ENCODE measurements around the gene C1QL3.

The C1QL3 gene

DNA sequence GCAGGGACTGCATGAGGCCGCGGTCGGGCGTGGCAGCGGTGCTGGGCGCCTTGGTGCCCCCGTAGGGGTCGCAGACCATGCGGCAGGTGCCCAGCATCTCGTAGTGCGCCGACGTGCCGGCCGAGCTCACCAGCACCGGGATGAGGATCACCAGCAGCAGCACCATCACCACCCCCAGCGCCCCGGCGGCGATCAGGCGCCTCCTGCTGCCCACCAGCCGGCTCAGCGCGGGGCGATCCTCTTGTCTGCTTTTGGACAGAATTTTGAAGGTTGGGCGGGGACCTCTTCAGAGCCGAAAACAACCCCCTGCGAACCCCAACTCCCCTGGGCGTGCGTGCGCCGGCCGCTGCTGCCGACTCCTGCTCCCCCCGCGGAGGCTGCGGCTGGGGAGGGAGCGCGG lies 779 bp downstream of the C1QL3 start:
- TF ChIP-seq, protein P1, sequence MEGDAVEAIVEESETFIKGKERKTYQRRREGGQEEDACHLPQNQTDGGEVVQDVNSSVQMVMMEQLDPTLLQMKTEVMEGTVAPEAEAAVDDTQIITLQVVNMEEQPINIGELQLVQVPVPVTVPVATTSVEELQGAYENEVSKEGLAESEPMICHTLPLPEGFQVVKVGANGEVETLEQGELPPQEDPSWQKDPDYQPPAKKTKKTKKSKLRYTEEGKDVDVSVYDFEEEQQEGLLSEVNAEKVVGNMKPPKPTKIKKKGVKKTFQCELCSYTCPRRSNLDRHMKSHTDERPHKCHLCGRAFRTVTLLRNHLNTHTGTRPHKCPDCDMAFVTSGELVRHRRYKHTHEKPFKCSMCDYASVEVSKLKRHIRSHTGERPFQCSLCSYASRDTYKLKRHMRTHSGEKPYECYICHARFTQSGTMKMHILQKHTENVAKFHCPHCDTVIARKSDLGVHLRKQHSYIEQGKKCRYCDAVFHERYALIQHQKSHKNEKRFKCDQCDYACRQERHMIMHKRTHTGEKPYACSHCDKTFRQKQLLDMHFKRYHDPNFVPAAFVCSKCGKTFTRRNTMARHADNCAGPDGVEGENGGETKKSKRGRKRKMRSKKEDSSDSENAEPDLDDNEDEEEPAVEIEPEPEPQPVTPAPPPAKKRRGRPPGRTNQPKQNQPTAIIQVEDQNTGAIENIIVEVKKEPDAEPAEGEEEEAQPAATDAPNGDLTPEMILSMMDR (IDR thresholded peaks at IDR 0.05; ENCODE audit: insufficient read depth, low read depth, low read length, missing control alignments) = peak; percentile 36
- peak overlapping the region; percentile 43 for H3K4me3 ChIP-seq (ENCODE audit: low read depth, low read length)
- peak; percentile 68 for DNase-seq (ENCODE audit: low read depth)

DNA sequence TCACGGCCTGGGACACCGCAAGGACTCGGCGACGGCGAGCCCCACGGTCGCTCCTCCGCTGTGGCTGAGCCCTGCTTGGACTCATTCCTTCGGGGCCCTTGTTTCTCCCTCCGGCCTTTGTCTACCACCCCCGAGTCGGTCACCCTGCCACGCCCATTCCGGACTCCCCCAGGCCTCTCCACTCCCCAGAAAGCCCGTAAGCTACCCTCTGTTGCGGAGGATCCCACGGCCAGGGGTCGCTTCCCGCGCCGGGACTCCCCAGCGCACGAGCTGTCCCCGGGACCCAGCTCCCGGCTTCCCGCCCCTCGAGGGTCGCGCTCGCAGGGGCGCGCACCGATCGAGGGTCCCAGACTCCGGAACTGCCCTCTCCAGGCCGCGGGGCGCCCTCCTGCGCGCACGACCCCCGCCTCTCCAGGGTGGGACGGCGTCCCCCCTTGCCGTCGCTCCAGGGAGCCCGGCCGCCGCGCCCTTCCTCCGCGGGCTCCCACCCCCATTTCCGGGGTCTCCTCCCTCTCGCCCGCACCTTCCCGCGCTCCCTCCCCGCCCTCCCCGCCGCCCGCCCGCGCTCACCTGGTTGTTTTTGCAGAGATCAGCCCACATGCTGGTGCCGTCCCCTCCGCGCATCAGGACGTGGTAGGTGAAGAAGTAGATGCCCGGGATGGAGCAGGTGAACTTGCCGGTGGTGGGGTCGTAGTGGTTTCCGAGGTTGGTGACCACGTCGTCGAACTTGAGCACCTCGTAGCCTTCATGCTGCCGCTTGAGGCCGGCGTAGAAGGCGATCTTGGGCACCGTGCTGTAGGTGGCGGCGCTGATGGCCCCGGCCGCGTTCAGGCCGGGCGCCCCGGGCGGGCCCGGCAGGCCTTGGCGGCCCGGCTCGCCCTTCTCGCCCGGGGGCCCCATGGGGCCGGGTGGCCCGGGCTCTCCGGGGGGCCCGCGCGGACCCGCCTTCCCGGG lies 1.5 kb downstream of the C1QL3 start:
- TF ChIP-seq, protein P1 (IDR thresholded peaks at IDR 0.05; ENCODE audit: insufficient read depth, low read depth, low read length, missing control alignments) = no peak
- peak overlapping the region; percentile 43 for H3K4me3 ChIP-seq (ENCODE audit: low read depth, low read length)
- DNase-seq (ENCODE audit: low read depth) = peak; percentile 31

GRCh38 chr10:16519250-16519907 lies 2.3 kb downstream of the C1QL3 start:
- peak overlapping the region; percentile 22 for H3K4me3 ChIP-seq (ENCODE audit: low read depth, low read length)
- DNase-seq (ENCODE audit: low read depth) = peak; percentile 68
- TF ChIP-seq, protein P1 (IDR thresholded peaks at IDR 0.05; ENCODE audit: insufficient read depth, low read depth, low read length, missing control alignments) = no peak

DNA sequence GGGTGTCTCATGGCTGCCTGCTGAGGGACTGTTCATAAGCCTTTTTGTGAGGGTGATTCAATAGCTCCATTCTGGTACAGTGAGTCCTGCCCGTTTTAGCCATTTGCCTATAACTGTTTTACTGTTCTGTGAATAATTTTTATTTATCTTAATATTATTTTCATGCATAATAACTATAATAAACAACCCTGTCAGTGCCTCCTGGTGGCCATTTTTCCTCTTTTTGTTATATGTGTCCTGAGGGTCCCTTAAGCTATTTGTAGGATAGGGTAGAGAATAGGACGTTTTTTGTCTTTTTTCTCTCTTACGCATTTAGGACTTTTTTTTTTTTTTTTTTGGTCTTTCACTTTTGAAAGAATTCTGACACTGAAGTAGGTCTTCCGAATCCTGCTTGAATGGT lies 2.9 kb downstream of the C1QL3 start:
- TF ChIP-seq, protein P1 (IDR thresholded peaks at IDR 0.05; ENCODE audit: insufficient read depth, low read depth, low read length, missing control alignments) = no peak
- peak; percentile 5 for DNase-seq (ENCODE audit: low read depth)
- no peak overlapping the region for H3K4me3 ChIP-seq (ENCODE audit: low read depth, low read length)

GRCh38 chr10:16510843-16511242 lies 10.8 kb downstream of the C1QL3 start:
- H3K4me3 ChIP-seq (ENCODE audit: low read depth, low read length) = no peak overlapping the region
- TF ChIP-seq, protein P1 (IDR thresholded peaks at IDR 0.05; ENCODE audit: insufficient read depth, low read depth, low read length, missing control alignments) = no peak
- no peak for DNase-seq (ENCODE audit: low read depth)

DNA sequence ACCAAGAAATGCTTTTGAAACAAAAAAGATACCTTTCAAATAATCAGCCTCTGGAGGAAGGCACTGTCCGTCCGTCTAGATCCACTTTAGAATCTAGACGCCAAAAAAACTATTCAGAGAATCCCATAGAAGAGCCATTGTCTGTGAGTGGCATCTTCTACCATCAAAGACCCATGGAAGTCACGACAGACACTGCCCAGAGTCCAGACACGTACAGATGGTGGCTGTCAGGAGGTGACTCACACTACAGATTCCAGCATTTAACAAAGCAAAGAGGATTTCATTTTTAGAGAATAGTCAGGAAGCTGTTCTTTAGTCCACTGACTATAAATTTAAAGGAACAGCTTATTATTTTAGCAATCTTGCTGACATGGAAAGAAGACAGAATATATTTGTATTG lies 11.7 kb downstream of the C1QL3 start:
- TF ChIP-seq, protein P1 (IDR thresholded peaks at IDR 0.05; ENCODE audit: insufficient read depth, low read depth, low read length, missing control alignments) = no peak
- DNase-seq (ENCODE audit: low read depth) = no peak

More for the DNA sequence above, 11.7 kb downstream of the C1QL3 start:
- no peak overlapping the region for H3K4me3 ChIP-seq (ENCODE audit: low read depth, low read length)

All from GM12865 (cell line).